Natural killer cell (primary cell): ENCODE results near the gene PRUNE2. TPM values are rescaled to one million over a fixed set of nuclear protein-coding genes. Genes with fewer than 3 reads are reported as not detected.

Experiments
- ATAC-seq, 3 donors: fragments of 150-1000 bp in 2 of 3; fragments of 200-7000 bp in 1 of 3; cut with Tn5 transposase; 1 replicate in 1 of 3; 2 replicates in 2 of 3; pipeline ENCODE4 v1.10.0; 2021; ENCODE audit warnings: mild to moderate bottlenecking in 2 of 3, moderate library complexity in 2 of 3
- DNase-seq, 2 donors: peaks; one replicate each; pipeline versions ENCODE4 v3.0.0 to v3.0.0-alpha.2; 2013 to 2021; ENCODE audit warnings: mixed read lengths in 1 of 2
- H3K27ac ChIP-seq: one replicate; pipeline ENCODE4 v1.5.1; 2013; ENCODE audit warnings: mild to moderate bottlenecking, low read length
- H3K27me3 ChIP-seq: one replicate; pipeline ENCODE4 v1.6.1; 2013; ENCODE audit warnings: low read length; ENCODE audit not compliant: control insufficient read depth, insufficient read depth
- H3K36me3 ChIP-seq: one replicate; pipeline ENCODE4 v1.6.1; 2013; ENCODE audit warnings: low read length; ENCODE audit not compliant: control insufficient read depth, insufficient read depth
- H3K4me1 ChIP-seq: one replicate; pipeline ENCODE4 v1.6.1; 2013; ENCODE audit warnings: low read length; ENCODE audit not compliant: control insufficient read depth, insufficient read depth
- H3K4me3 ChIP-seq: one replicate; pipeline ENCODE4 v1.5.1; 2013; ENCODE audit warnings: low read length
- H3K9me3 ChIP-seq: one replicate; pipeline ENCODE4 v1.6.1; 2013; ENCODE audit warnings: low read length; ENCODE audit not compliant: control insufficient read depth, insufficient read depth
- H3K27ac Mint-ChIP-seq, 2 donors: one replicate each; pipeline ENCODE4 v1.8.0; 2022; ENCODE audit warnings: mild to moderate bottlenecking in 2 of 2, mixed read lengths in 2 of 2, moderate library complexity in 1 of 2
- H3K27me3 Mint-ChIP-seq, 2 donors: one replicate each; pipeline ENCODE4 v1.8.0; 2022; ENCODE audit warnings: low read depth in 2 of 2, mixed read lengths in 2 of 2
- H3K36me3 Mint-ChIP-seq: one replicate; pipeline ENCODE4 v1.8.0; 2022; ENCODE audit warnings: mixed read lengths
- H3K4me1 Mint-ChIP-seq, 2 donors: one replicate each; pipeline ENCODE4 v1.8.0; 2022; ENCODE audit warnings: mixed read lengths in 2 of 2
- H3K4me3 Mint-ChIP-seq: one replicate; pipeline ENCODE4 v1.8.0; 2022; ENCODE audit warnings: mild to moderate bottlenecking, moderate library complexity, mixed read lengths
- H3K9me3 Mint-ChIP-seq, 2 donors: one replicate each; pipeline ENCODE4 v1.8.0; 2022; ENCODE audit warnings: mixed read lengths in 2 of 2
- WGBS: methylation state at CpG from one replicate; pipeline ENCODE4 v1.1.7; 2013; ENCODE audit warnings: missing lambda C conversion rate; ENCODE audit not compliant: insufficient coverage; 5-methylcytosine and 5-hydroxymethylcytosine counted together
- intact Hi-C: fragments of 100-400 bp; cut with micrococcal nuclease; formaldehyde crosslinking; loops from one replicate; pipeline ENCODE4 v1.14.2; 2022
- total RNA-seq, 4 donors: library from RNA; stranded (reverse); fragments of 120-200 nt in 1 of 4; gene quantifications; one replicate each; pipeline versions ENCODE4 v1.2.3 to v1.2.4, GENCODE V29; 2013 to 2022
- TF ChIP-seq, protein P1 (sequence below): fragments of 200-600 bp; IDR thresholded peaks from one replicate; pipeline ENCODE4 v1.8.0; 2022; ENCODE audit warnings: antibody characterized with exemption

Gene PRUNE2
- total RNA-seq, 3 donors from 2014 or later (not counting 1 experiment from before 2014, with no cell fraction given), result 0.43 to 0.45 TPM; not detected in 1

DNA sequence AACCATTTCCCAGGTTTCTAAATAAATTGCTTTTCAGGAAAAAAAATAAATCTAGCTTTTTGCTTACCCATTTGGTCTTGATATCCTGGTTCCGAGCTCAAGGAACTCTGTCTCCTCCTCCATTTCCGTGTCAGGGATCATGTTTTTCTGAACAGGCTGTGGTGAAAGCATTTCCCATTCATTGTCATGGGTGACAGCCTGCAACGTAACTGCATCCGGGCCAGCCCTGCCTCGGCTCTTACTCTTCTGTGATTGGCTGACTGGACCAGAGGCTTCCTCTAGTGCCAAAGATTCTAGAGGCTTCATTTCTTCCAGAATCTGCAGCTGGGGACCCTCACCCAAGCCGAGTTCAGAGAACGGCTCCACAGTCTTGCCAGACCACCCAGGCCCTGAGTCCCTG, 202.6 kb downstream of the PRUNE2 start:
- Histone ChIP-seq H3K36me3 (no peaks in the 10 kb centered on the region), H3K4me1 (no peaks in the 10 kb centered on the region), H3K4me3 (no peak overlapping the region), H3K27ac (no peak overlapping the region), H3K27me3 (no peaks in the 10 kb centered on the region), H3K9me3 (no peaks in the 10 kb centered on the region)
- H3K4me3 Mint-ChIP-seq, result no peak overlapping the region
- TF ChIP-seq, protein P1, sequence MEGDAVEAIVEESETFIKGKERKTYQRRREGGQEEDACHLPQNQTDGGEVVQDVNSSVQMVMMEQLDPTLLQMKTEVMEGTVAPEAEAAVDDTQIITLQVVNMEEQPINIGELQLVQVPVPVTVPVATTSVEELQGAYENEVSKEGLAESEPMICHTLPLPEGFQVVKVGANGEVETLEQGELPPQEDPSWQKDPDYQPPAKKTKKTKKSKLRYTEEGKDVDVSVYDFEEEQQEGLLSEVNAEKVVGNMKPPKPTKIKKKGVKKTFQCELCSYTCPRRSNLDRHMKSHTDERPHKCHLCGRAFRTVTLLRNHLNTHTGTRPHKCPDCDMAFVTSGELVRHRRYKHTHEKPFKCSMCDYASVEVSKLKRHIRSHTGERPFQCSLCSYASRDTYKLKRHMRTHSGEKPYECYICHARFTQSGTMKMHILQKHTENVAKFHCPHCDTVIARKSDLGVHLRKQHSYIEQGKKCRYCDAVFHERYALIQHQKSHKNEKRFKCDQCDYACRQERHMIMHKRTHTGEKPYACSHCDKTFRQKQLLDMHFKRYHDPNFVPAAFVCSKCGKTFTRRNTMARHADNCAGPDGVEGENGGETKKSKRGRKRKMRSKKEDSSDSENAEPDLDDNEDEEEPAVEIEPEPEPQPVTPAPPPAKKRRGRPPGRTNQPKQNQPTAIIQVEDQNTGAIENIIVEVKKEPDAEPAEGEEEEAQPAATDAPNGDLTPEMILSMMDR, result no peak
- intact Hi-C loops, result loop anchor here (5.0 kb wide), 2 partner anchors 46 to 1436 kb away; no protein-coding TSS in a partner anchor
- WGBS, result 49% methylated on average over 7 of the region's 7 CpGs
- H3K4me1 Mint-ChIP-seq, result peaks cover 5 to 9% of the 10 kb centered on the region in 2 donors
- peak overlapping the region in 1 of 2 donors; percentile 67 for H3K27ac Mint-ChIP-seq
- no peaks in the 10 kb centered on the region for H3K9me3 Mint-ChIP-seq
- DNase-seq (no peak), ATAC-seq (no peak)
- H3K27me3 Mint-ChIP-seq, result peaks cover 21 to 44% of the 10 kb centered on the region in 2 donors
- no peaks in the 10 kb centered on the region for H3K36me3 Mint-ChIP-seq

DNA sequence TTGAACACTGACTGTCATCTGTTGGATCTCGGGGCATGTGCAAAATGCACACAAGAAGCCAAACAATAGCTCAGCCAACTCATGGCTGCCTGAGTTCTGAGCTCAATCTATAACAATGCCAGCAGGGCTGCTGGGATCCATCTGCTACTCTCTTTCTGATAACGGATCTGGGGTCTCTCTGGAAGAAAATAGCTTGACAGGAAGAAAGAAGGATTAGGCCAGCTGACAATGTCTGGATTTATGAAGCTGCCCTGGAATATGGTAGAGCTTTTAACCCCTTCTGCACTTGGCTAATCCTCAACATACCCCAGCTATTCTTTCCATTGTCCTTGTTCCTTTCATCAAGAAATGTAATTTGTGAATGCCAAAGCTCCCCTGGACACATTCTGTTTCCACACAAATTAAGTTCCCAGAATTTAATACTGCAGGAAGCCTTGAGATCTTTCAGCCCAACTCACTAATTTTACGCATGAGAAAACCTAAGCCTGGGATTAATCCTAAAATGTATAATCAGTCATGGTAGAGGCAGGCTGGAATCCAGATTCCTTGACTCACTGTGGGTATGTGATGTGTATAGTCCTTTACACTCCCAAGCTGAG, 204.4 kb downstream of the PRUNE2 start:
- ATAC-seq, result no peak
- peaks cover 23 to 45% of the 10 kb centered on the region in 2 donors for H3K27me3 Mint-ChIP-seq
- H3K27ac Mint-ChIP-seq, result no peak overlapping the region
- Histone ChIP-seq H3K27me3 (no peaks in the 10 kb centered on the region), H3K4me3 (no peak overlapping the region), H3K27ac (no peak overlapping the region), H3K36me3 (no peaks in the 10 kb centered on the region), H3K4me1 (no peaks in the 10 kb centered on the region), H3K9me3 (no peaks in the 10 kb centered on the region)
- TF ChIP-seq, protein P1, result no peak
- H3K9me3 Mint-ChIP-seq, result no peaks in the 10 kb centered on the region
- DNase-seq, result no peak
- H3K4me1 Mint-ChIP-seq, result peaks cover 5 to 9% of the 10 kb centered on the region in 2 donors
- intact Hi-C loops, result loop anchor here (5.0 kb wide), 2 partner anchors 44 to 1434 kb away; no protein-coding TSS in a partner anchor
- no peak overlapping the region for H3K4me3 Mint-ChIP-seq
- 75% methylated on average over 2 of the region's 3 CpGs for WGBS
- H3K36me3 Mint-ChIP-seq, result no peaks in the 10 kb centered on the region

DNA sequence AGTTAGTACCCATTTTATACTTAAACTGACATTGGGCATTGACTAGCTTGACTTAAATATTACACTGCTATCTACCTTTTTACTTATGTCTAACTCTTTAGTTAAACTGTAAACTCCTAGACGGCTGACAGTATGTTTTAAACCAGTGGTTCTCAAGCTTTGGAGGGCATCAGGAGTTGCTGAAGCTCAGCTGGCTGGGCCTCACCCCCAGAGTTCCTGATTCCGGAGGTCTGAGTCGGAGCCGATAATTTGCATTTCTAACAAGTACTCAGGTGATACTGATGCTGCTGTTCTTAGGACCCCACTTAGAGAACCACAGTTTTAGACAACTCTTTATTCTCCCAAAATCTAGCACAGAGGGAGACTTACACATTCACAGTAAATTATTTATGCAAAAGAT, 205.0 kb downstream of the PRUNE2 start:
- Mint-ChIP-seq H3K27me3 (peaks cover 23 to 46% of the 10 kb centered on the region in 2 donors), H3K9me3 (no peaks in the 10 kb centered on the region), H3K4me1 (peaks cover 5 to 9% of the 10 kb centered on the region in 2 donors), H3K4me3 (no peak overlapping the region), H3K27ac (no peak overlapping the region), H3K36me3 (no peaks in the 10 kb centered on the region)
- Histone ChIP-seq H3K9me3 (no peaks in the 10 kb centered on the region), H3K36me3 (no peaks in the 10 kb centered on the region), H3K27me3 (no peaks in the 10 kb centered on the region), H3K4me1 (no peaks in the 10 kb centered on the region), H3K27ac (no peak overlapping the region), H3K4me3 (no peak overlapping the region)
- DNase-seq (no peak), ATAC-seq (no peak)
- intact Hi-C loops, result loop anchor here (5.0 kb wide), 2 partner anchors 44 to 1434 kb away; no protein-coding TSS in a partner anchor
- TF ChIP-seq, protein P1, result no peak
- 94% methylated on average over 4 of the region's 4 CpGs for WGBS

DNA sequence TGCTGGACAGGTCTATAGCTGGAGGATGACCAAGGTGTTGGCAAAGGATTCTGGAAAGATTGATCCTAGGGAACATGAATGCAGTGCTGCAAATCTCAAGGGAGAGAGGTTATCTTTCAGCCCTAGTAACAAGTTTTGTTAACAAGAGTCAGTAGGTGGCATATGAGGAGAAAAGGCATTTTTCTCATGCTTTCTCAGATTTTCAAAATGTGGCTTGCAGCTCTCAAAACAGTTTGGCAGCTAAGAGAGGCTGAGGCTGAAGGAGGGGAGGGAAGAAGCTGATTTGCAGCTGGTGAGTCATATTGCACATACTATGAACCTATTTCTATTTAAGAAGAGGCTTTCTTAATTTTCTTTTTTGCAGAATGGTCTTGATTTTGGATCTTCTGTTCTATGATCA, 205.9 kb downstream of the PRUNE2 start:
- H3K36me3 Mint-ChIP-seq, result no peaks in the 10 kb centered on the region
- peaks cover 23 to 55% of the 10 kb centered on the region in 2 donors for H3K27me3 Mint-ChIP-seq
- no peaks in the 10 kb centered on the region for H3K9me3 Mint-ChIP-seq

More for the DNA sequence above, 205.9 kb downstream of the PRUNE2 start:
- TF ChIP-seq, protein P1, result no peak
- no peak overlapping the region for H3K4me3 ChIP-seq
- DNase-seq (no peak), ATAC-seq (no peak)
- no peaks in the 10 kb centered on the region for H3K4me1 ChIP-seq
- no peaks in the 10 kb centered on the region for H3K9me3 ChIP-seq
- Mint-ChIP-seq H3K4me3 (no peak overlapping the region), H3K27ac (no peak overlapping the region), H3K4me1 (peaks cover 5 to 9% of the 10 kb centered on the region in 2 donors)
- no peaks in the 10 kb centered on the region for H3K27me3 ChIP-seq
- H3K36me3 ChIP-seq, result no peaks in the 10 kb centered on the region
- H3K27ac ChIP-seq, result no peak overlapping the region
- intact Hi-C loops, result loop anchor here (5.0 kb wide), 2 partner anchors 43 to 1433 kb away; no protein-coding TSS in a partner anchor
